GM18505 (cell line): ENCODE results near the gene CSF2RB.

ENCODE experiments used
- ATAC-seq: cut with Tn5 transposase; IDR thresholded peaks from one replicate; pipeline ENCODE4 v1.9.1; 2021; ENCODE audit not compliant: unreplicated experiment
- POLR2A ChIP-seq: IDR thresholded peaks from 4 replicates; pipeline ENCODE4 v1.6.1; 2011; ENCODE audit warnings: borderline replicate concordance; ENCODE audit not compliant: insufficient read depth, insufficient read length; ENCODE audit errors: extremely low read depth

CSF2RB gene

GRCh38 chr22:36922105-36922608, 8.7 kb downstream of the CSF2RB start:
- no peak for TF ChIP-seq POLR2A
- no peak for ATAC-seq

GRCh38 chr22:36922711-36923110, 9.3 kb downstream of the CSF2RB start:
- no peak for ATAC-seq
- TF ChIP-seq POLR2A: no peak

- ATAC-seq: no peak
- no peak for TF ChIP-seq POLR2A
Observed at GRCh38 chr22:36923131-36923788, 9.8 kb downstream of the CSF2RB start.

GRCh38 chr22:36924151-36924698, 10.8 kb downstream of the CSF2RB start:
- TF ChIP-seq POLR2A: no peak
- ATAC-seq: no peak

GRCh38 chr22:36925388-36926290, 12.2 kb downstream of the CSF2RB start:
- TF ChIP-seq POLR2A: no peak
- ATAC-seq: no peak

GRCh38 chr22:36926309-36926708, 12.9 kb downstream of the CSF2RB start:
- no peak for ATAC-seq
- TF ChIP-seq POLR2A: no peak

- ATAC-seq: no peak
- TF ChIP-seq POLR2A: no peak
Observed at GRCh38 chr22:36926721-36927435, 13.4 kb downstream of the CSF2RB start.

GRCh38 chr22:36927671-36928070, 14.2 kb downstream of the CSF2RB start:
- no peak for TF ChIP-seq POLR2A
- no peak for ATAC-seq

GRCh38 chr22:36928196-36928595, 14.8 kb downstream of the CSF2RB start:
- TF ChIP-seq POLR2A: no peak
- ATAC-seq: no peak

GRCh38 chr22:36928786-36929535, 15.5 kb downstream of the CSF2RB start:
- no peak for ATAC-seq
- TF ChIP-seq POLR2A: no peak

GRCh38 chr22:36929621-36930020, 16.2 kb downstream of the CSF2RB start:
- no peak for ATAC-seq
- no peak for TF ChIP-seq POLR2A
